ENCODE data around the gene NUP214.

NUP214 gene

GRCh38 chr9:131179561-131180219 is 54.3 kb downstream of the NUP214 start:
- peak overlapping the region; percentile 86 for H3K27ac ChIP-seq (ENCODE audit: low read length)
- 0 out of 2 replicates have a peak, but pooled peaks cover 3% of the 10 kb centered on the region for H4K20me1 ChIP-seq (ENCODE audit: insufficient read depth, low read length)
- no peaks in the 10 kb centered on the region for H3K27me3 ChIP-seq (ENCODE audit: low read depth, low read length)
- H3K79me2 ChIP-seq (ENCODE audit: low read length): peaks cover 4% of the 10 kb centered on the region; the same call in 1 of the 2 replicates
- peak overlapping the region; percentile 33; the same call in 1 of the 2 replicates for H3K9ac ChIP-seq (ENCODE audit: low read length)
- TF ChIP-seq CTCF (IDR thresholded peaks at IDR 0.05; ENCODE audit: low read depth, low read length) (no peak), EZH2phosphoT487 (IDR thresholded peaks at IDR 0.05; ENCODE audit: low read depth) (no peak)
- H3K4me3 ChIP-seq (ENCODE audit: low read length): peak overlapping the region; percentile 49
- H2AFZ ChIP-seq (ENCODE audit: low read depth, low read length): no peak overlapping the region
- peaks cover 47% of the 10 kb centered on the region for H3K36me3 ChIP-seq (replicated peaks; ENCODE audit: low read depth, low read length)
- H3K4me1 ChIP-seq (ENCODE audit: low read length): peaks cover 31% of the 10 kb centered on the region
- H3K4me2 ChIP-seq (ENCODE audit: low read length): peak overlapping the region; percentile 61
- no peaks in the 10 kb centered on the region for H3K9me3 ChIP-seq (ENCODE audit: insufficient read depth, low read length)

- H3K36me3 ChIP-seq (replicated peaks; ENCODE audit: low read depth, low read length): peaks cover 46% of the 10 kb centered on the region
- H3K4me1 ChIP-seq (ENCODE audit: low read length): peaks cover 31% of the 10 kb centered on the region
- H3K27me3 ChIP-seq (ENCODE audit: low read depth, low read length): no peaks in the 10 kb centered on the region
- H3K27ac ChIP-seq (ENCODE audit: low read length): peak overlapping the region; percentile 86
- no peaks in the 10 kb centered on the region for H3K9me3 ChIP-seq (ENCODE audit: insufficient read depth, low read length)
- 0 out of 2 replicates have a peak, but pooled peaks cover 3% of the 10 kb centered on the region for H4K20me1 ChIP-seq (ENCODE audit: insufficient read depth, low read length)
- peak overlapping the region; percentile 49 for H3K4me3 ChIP-seq (ENCODE audit: low read length)
- H3K79me2 ChIP-seq (ENCODE audit: low read length): peaks cover 4% of the 10 kb centered on the region; the same call in 1 of the 2 replicates
- TF ChIP-seq CTCF (IDR thresholded peaks at IDR 0.05; ENCODE audit: low read depth, low read length): no peak
- no peak for TF ChIP-seq EZH2phosphoT487 (IDR thresholded peaks at IDR 0.05; ENCODE audit: low read depth)
- H3K4me2 ChIP-seq (ENCODE audit: low read length): peak overlapping the region; percentile 61
- no peak overlapping the region for H2AFZ ChIP-seq (ENCODE audit: low read depth, low read length)
- H3K9ac ChIP-seq (ENCODE audit: low read length): peak overlapping the region; percentile 33; the same call in 1 of the 2 replicates
Measured at GRCh38 chr9:131180454-131180853, 55.1 kb downstream of the NUP214 start.

GRCh38 chr9:131181091-131181681 is 55.8 kb downstream of the NUP214 start:
- H3K27ac ChIP-seq (ENCODE audit: low read length): no peak overlapping the region
- H3K9me3 ChIP-seq (ENCODE audit: insufficient read depth, low read length): no peaks in the 10 kb centered on the region
- no peak overlapping the region for H3K4me2 ChIP-seq (ENCODE audit: low read length)
- no peak overlapping the region for H2AFZ ChIP-seq (ENCODE audit: low read depth, low read length)
- no peak overlapping the region for H3K9ac ChIP-seq (ENCODE audit: low read length)
- H3K27me3 ChIP-seq (ENCODE audit: low read depth, low read length): no peaks in the 10 kb centered on the region
- H3K4me3 ChIP-seq (ENCODE audit: low read length): no peak overlapping the region
- peaks cover 46% of the 10 kb centered on the region for H3K36me3 ChIP-seq (replicated peaks; ENCODE audit: low read depth, low read length)
- peaks cover 4% of the 10 kb centered on the region; the same call in 1 of the 2 replicates for H3K79me2 ChIP-seq (ENCODE audit: low read length)
- TF ChIP-seq CTCF (IDR thresholded peaks at IDR 0.05; ENCODE audit: low read depth, low read length): peak; percentile 16
- no peak for TF ChIP-seq EZH2phosphoT487 (IDR thresholded peaks at IDR 0.05; ENCODE audit: low read depth)
- H3K4me1 ChIP-seq (ENCODE audit: low read length): peaks cover 31% of the 10 kb centered on the region
- H4K20me1 ChIP-seq (ENCODE audit: insufficient read depth, low read length): 0 out of 2 replicates have a peak, but pooled peaks cover 3% of the 10 kb centered on the region

DNA sequence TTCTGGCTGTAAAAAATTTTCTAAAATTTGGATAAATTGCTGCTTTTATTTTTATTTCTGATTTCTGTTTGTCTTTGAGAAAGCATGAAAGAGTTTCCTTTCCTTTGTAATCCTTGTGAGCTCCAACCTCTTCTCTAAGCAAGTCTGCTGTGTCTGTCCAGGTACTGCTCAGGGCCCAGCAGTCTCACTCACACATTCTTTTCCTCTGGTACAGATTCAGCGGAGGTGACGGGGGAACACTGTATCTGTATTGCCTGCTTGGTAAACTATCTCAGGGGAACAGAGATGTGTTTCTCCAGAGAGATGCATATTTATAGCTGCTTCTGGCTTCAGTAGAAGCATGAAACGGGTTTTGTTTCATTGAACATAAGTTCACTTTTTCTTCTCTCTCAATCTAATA is 60.5 kb downstream of the NUP214 start:
- H3K27ac ChIP-seq (ENCODE audit: low read length): no peak overlapping the region
- peaks cover 21% of the 10 kb centered on the region for H3K4me1 ChIP-seq (ENCODE audit: low read length)
- no peak overlapping the region for H3K9ac ChIP-seq (ENCODE audit: low read length)
- no peaks in the 10 kb centered on the region for H3K79me2 ChIP-seq (ENCODE audit: low read length)
- no peak overlapping the region for H2AFZ ChIP-seq (ENCODE audit: low read depth, low read length)
- H3K4me3 ChIP-seq (ENCODE audit: low read length): no peak overlapping the region
- no peaks in the 10 kb centered on the region for H3K9me3 ChIP-seq (ENCODE audit: insufficient read depth, low read length)
- H4K20me1 ChIP-seq (ENCODE audit: insufficient read depth, low read length): no peaks in the 10 kb centered on the region
- H3K36me3 ChIP-seq (replicated peaks; ENCODE audit: low read depth, low read length): peaks cover 57% of the 10 kb centered on the region
- no peak overlapping the region for H3K4me2 ChIP-seq (ENCODE audit: low read length)
- no peaks in the 10 kb centered on the region for H3K27me3 ChIP-seq (ENCODE audit: low read depth, low read length)
- TF ChIP-seq CTCF (IDR thresholded peaks at IDR 0.05; ENCODE audit: low read depth, low read length) (no peak), EZH2phosphoT487 (IDR thresholded peaks at IDR 0.05; ENCODE audit: low read depth) (no peak)
